ES-I3 (cell line): ENCODE results near the gene TNFAIP3.

ENCODE experiments used
- H3K36me3 ChIP-seq: 2 replicates; pipeline ENCODE4 v1.6.1; 2013; ENCODE audit warnings: mild to moderate bottlenecking, low read length, control low read depth, moderate library complexity; ENCODE audit not compliant: insufficient read depth
- H3K4me1 ChIP-seq: 2 replicates; pipeline ENCODE4 v1.6.1; 2013; ENCODE audit warnings: mild to moderate bottlenecking, control low read depth, low read length; ENCODE audit not compliant: insufficient read depth
- H3K9ac ChIP-seq: 2 replicates; pipeline ENCODE4 v1.6.1; 2013; ENCODE audit warnings: low read depth, mild to moderate bottlenecking, low read length, moderate library complexity
- H3K9me3 ChIP-seq: 2 replicates; pipeline ENCODE4 v1.6.1; 2013; ENCODE audit warnings: mild to moderate bottlenecking, low read length, moderate library complexity; ENCODE audit not compliant: control insufficient read depth, insufficient read depth

Gene TNFAIP3

GRCh38 chr6:137866914-137867684 lies at the start of gene TNFAIP3:
TNFAIP3 (plus strand) TSS chr6:137867259; CDS start chr6:137871228, 3,969 bp downstream.
- H3K9ac ChIP-seq: peak within 1 kb of the TSS; percentile 87
- no peaks in the 10 kb centered on the region for H3K9me3 ChIP-seq
- H3K36me3 ChIP-seq: peaks cover 2% of the 10 kb centered on the region; the same call in 1 of the 2 replicates
- H3K4me1 ChIP-seq: peaks cover 33% of the 10 kb centered on the region

- Histone ChIP-seq H3K9ac (no peak overlapping the region), H3K36me3 (no peaks in the 10 kb centered on the region), H3K4me1 (no peaks in the 10 kb centered on the region), H3K9me3 (no peaks in the 10 kb centered on the region)
Observed at GRCh38 chr6:137818440-137818839, 48.6 kb upstream of the TNFAIP3 start.

GRCh38 chr6:137819740-137820139 lies 47.3 kb upstream of the TNFAIP3 start:
- Histone ChIP-seq H3K36me3 (no peaks in the 10 kb centered on the region), H3K9me3 (no peaks in the 10 kb centered on the region), H3K4me1 (peaks cover 4% of the 10 kb centered on the region; the same call in 1 of the 2 replicates), H3K9ac (no peak overlapping the region)

- Histone ChIP-seq H3K4me1 (peaks cover 4% of the 10 kb centered on the region; the same call in 1 of the 2 replicates), H3K36me3 (no peaks in the 10 kb centered on the region), H3K9ac (no peak overlapping the region), H3K9me3 (no peaks in the 10 kb centered on the region)
Observed at GRCh38 chr6:137820425-137820824, 46.6 kb upstream of the TNFAIP3 start.

- Histone ChIP-seq H3K4me1 (peaks cover 4% of the 10 kb centered on the region; the same call in 1 of the 2 replicates), H3K9ac (no peak overlapping the region), H3K36me3 (no peaks in the 10 kb centered on the region), H3K9me3 (no peaks in the 10 kb centered on the region)
Observed at GRCh38 chr6:137820952-137821351, 46.1 kb upstream of the TNFAIP3 start.

GRCh38 chr6:137821491-137821890 lies 45.6 kb upstream of the TNFAIP3 start:
- H3K4me1 ChIP-seq: peaks cover 4% of the 10 kb centered on the region; the same call in 1 of the 2 replicates
- H3K9me3 ChIP-seq: no peaks in the 10 kb centered on the region
- no peaks in the 10 kb centered on the region for H3K36me3 ChIP-seq
- H3K9ac ChIP-seq: no peak overlapping the region

- H3K9me3 ChIP-seq: no peaks in the 10 kb centered on the region
- no peak overlapping the region for H3K9ac ChIP-seq
- H3K36me3 ChIP-seq: no peaks in the 10 kb centered on the region
- peaks cover 4% of the 10 kb centered on the region; the same call in 1 of the 2 replicates for H3K4me1 ChIP-seq
Observed at GRCh38 chr6:137823826-137824555, 43.1 kb upstream of the TNFAIP3 start.

GRCh38 chr6:137824556-137824879 lies 42.5 kb upstream of the TNFAIP3 start:
- peaks cover 4% of the 10 kb centered on the region; the same call in 1 of the 2 replicates for H3K4me1 ChIP-seq
- no peaks in the 10 kb centered on the region for H3K36me3 ChIP-seq
- no peaks in the 10 kb centered on the region for H3K9me3 ChIP-seq
- no peak overlapping the region for H3K9ac ChIP-seq

- Histone ChIP-seq H3K9ac (no peak overlapping the region), H3K4me1 (peaks cover 4% of the 10 kb centered on the region; the same call in 1 of the 2 replicates), H3K9me3 (no peaks in the 10 kb centered on the region), H3K36me3 (no peaks in the 10 kb centered on the region)
Observed at GRCh38 chr6:137824896-137825295, 42.2 kb upstream of the TNFAIP3 start.

GRCh38 chr6:137827411-137827940 lies 39.6 kb upstream of the TNFAIP3 start:
- H3K36me3 ChIP-seq: no peaks in the 10 kb centered on the region
- H3K9me3 ChIP-seq: peaks cover under 1% of the 10 kb centered on the region; the same call in 1 of the 2 replicates
- H3K4me1 ChIP-seq: peaks cover 4% of the 10 kb centered on the region; the same call in 1 of the 2 replicates
- no peak overlapping the region for H3K9ac ChIP-seq

- Histone ChIP-seq H3K9ac (no peak overlapping the region), H3K36me3 (no peaks in the 10 kb centered on the region), H3K9me3 (peaks cover 3% of the 10 kb centered on the region; the same call in 1 of the 2 replicates), H3K4me1 (peaks cover 4% of the 10 kb centered on the region; the same call in 1 of the 2 replicates)
Observed at GRCh38 chr6:137827977-137828810, 38.9 kb upstream of the TNFAIP3 start.

- Histone ChIP-seq H3K4me1 (no peaks in the 10 kb centered on the region), H3K36me3 (no peaks in the 10 kb centered on the region), H3K9ac (no peak overlapping the region), H3K9me3 (peaks cover 6% of the 10 kb centered on the region; the same call in 1 of the 2 replicates)
Observed at GRCh38 chr6:137829641-137830083, 37.4 kb upstream of the TNFAIP3 start.

GRCh38 chr6:137830511-137830911 lies 36.5 kb upstream of the TNFAIP3 start:
- no peaks in the 10 kb centered on the region for H3K4me1 ChIP-seq
- H3K9me3 ChIP-seq: peaks cover 9% of the 10 kb centered on the region; the same call in 1 of the 2 replicates
- H3K36me3 ChIP-seq: no peaks in the 10 kb centered on the region
- no peak overlapping the region for H3K9ac ChIP-seq

- H3K9ac ChIP-seq: no peak overlapping the region
- no peaks in the 10 kb centered on the region for H3K4me1 ChIP-seq
- no peaks in the 10 kb centered on the region for H3K36me3 ChIP-seq
- peaks cover 9% of the 10 kb centered on the region; the same call in 1 of the 2 replicates for H3K9me3 ChIP-seq
Observed at GRCh38 chr6:137832110-137832509, 34.9 kb upstream of the TNFAIP3 start.
